DMS153 treated with DMSO at 0.1 percent for 48 hours (cell line): ENCODE data around the gene RAPGEF1.
"Not testable (repeated sequence)": the region's sequence is repeated elsewhere in the genome, so short reads cannot be mapped to it uniquely, and the experiment has no call there.

Source experiments
- DNase-seq: peaks from one replicate; lab custom pipeline; 2025; ENCODE audit not compliant: unreplicated experiment; lab: John Stamatoyannopoulos, UW

Gene RAPGEF1

DNA sequence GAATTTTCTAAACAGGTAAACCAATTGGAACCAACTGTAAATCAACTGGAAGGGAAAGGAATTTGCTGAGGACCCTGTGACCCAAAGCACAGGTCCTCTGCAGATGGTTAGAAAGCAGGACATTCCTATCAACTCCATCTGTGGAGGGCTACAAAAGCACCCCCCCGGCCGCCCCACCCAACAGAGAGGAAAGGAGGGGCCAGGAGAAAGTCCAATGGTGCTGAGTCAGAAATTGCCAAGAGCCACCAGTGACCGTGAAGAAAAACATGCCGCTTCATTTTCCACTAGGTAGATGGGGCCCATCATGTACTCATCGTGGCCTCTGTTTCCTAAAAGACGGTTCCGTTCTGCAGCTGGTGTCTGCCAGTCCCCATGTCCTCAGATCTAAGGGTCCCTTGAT lies 66.3 kb downstream of the RAPGEF1 start:
- DNase-seq, result no peak

DNA sequence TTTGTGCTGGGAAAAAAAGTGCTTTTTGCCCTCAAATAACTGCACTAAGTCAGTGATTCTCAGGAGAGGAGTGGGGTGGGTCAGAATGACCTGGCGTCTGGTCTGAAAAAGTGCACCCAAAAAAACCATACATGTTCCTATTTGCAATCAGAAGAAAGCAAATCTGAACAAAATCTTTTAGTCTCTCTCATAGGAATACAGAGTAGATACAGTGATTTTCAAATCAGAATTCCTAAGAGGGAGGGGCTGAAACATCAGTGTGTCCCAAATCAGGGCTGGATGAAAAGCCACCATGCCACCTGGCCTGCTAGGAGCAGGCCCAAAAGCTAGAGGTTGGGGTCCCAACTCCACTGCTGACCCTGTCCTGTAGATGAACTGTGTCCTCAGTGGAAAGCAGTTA lies 66.8 kb downstream of the RAPGEF1 start:
- no peak for DNase-seq

DNA sequence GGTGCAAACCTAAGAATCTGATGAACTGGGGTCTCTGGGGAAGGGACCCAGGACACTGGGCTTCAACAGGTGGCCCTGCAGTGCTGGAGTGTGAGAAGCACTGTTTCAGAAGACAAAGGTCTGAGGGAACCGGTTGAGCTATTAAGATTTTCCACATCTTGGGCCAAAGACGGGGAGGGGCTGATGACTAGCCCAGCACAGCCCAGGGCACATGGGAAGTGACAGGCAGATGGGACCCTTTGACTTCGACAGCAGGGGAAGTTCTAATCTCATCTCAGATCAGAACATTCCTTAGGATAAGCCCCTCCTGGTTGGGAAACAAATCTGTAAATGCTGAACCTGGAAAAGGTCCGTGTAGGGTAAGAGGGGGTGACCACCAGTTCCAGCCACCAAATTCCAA lies 67.4 kb downstream of the RAPGEF1 start:
- no peak for DNase-seq

- no peak for DNase-seq
Observed at GRCh38 chr9:131671133-131671520, 68.7 kb downstream of the RAPGEF1 start.

DNA sequence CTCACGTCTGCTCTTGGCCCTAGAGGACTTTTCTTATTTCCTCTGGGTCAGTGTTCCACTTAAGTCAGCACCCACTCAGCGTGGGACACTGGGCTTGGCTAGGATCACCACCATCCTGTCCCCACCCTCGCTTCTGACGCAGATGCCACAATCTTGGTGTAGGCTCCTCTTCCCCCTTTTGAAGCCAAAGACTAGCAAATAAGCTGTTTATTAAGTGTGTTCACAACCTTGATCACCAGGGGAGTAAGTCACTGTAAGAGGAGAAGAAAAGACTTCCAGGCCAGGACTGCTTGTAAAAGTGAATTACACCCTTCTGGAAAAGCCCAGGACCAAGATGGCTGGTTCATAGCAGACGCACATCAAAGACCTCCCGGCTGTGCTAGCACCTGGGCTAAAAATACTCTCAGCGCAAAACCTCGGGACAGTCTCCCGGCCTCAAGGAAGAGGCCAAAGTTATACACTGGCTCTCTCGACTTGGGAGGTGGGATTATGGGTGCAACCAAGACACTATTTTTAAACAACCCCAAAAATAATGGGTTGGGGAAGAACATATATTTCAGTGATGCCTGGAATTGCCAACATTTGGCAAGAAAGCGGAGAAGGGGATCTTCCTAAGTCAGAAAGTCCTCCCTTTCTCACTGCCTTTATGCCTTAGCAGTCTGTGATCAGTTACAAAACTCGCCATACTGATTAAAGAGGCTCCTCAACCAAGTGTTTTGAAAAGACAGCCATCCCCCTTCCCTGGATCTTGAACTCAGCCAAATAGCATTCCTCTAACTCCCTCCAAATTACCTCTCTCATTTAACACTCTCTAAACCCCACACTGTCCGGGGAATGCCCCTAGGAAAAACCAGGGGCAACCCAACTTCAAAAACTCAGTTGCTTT lies 69.4 kb downstream of the RAPGEF1 start:
- DNase-seq, result no peak

DNA sequence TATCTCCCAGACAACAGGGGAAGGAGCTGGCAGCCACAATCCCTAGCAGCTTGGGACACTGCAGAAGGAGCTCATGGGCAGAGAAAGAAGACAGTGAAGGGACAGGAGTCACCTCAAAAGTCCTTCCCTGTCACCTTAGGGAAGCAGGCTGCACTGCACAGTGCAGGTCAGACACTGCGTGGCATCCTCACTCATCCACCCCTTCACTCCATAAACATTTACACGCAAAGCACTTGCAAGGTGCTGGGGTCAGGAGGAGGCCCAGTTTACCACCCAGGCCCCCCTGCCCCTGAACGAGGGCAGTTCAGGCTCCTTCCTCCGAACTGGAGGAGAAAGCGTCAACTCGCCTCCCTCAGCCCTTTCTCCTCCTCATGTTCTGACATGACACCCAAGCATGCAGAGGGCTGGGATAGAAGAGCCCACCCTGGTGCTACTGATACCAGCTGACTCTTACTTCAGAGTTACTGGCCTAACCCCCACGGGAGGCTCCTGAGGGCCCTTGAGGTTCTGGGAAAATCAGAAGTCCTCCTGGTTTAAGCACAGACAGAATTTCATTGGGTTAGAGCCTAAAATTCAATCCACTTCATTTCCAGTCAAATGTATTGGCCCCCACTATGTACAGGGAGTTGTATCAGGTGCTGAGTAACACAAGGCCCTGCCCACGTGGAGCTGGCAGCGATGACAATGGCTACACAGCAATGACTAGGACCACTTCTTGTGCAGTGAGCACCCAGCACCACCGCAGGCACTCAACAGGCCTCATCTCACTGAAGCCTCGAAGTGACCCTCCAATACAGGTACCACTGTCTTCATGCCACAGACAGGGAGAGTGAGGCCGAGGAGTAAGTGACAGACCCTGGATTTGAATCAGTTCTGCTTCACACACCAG lies 70.4 kb downstream of the RAPGEF1 start:
- DNase-seq, result no peak

GRCh38 chr9:131668439-131669268 lies 71.2 kb downstream of the RAPGEF1 start:
- DNase-seq, result no peak

- no peak for DNase-seq
Observed at GRCh38 chr9:131668057-131668438, 71.8 kb downstream of the RAPGEF1 start.

- DNase-seq, result no peak
Observed at GRCh38 chr9:131667576-131667975, 72.3 kb downstream of the RAPGEF1 start.

- DNase-seq, result no peak
Observed at GRCh38 chr9:131666774-131667173, 73.1 kb downstream of the RAPGEF1 start.

DNA sequence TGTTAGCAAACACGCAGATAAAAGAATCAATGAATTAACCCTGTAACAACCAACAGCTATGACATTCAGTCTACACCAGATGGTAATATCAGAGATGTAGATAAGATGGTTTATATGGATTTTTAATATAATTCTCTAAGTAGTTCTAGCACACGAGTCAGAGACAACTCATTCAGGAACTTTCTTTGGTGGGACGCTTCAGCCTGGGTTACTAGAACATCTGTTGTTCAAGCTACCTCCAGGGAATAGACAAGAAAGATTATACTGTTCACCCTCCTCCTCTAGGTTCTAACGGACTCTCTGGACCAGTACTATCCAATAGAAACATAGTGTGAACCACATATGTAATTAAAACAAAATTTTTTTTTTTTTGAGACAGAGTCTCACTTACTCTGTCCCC lies 73.8 kb downstream of the RAPGEF1 start:
- DNase-seq, result no peak

- no peak for DNase-seq
Observed at GRCh38 chr9:131663288-131663687, 76.6 kb downstream of the RAPGEF1 start.

DNA sequence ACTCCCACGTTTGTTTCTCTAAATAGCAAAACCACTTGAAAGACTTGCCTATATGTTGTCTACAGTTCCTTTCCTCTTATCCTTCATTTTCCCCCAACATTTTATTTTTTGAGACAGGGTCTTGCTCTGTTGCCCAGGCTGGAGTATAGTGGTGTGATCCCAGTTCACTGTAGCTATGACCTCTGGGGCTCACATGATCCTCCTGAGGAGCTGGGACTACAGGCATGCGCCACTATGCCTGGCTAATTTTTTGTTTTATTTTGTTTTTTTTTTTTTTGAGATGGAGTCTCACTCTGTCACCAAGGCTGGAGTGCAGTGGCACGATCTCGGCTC lies 77.6 kb downstream of the RAPGEF1 start:
- DNase-seq, result not testable (repeated sequence)

GRCh38 chr9:131661568-131662288 lies 78.1 kb downstream of the RAPGEF1 start:
- DNase-seq, result no peak

DNA sequence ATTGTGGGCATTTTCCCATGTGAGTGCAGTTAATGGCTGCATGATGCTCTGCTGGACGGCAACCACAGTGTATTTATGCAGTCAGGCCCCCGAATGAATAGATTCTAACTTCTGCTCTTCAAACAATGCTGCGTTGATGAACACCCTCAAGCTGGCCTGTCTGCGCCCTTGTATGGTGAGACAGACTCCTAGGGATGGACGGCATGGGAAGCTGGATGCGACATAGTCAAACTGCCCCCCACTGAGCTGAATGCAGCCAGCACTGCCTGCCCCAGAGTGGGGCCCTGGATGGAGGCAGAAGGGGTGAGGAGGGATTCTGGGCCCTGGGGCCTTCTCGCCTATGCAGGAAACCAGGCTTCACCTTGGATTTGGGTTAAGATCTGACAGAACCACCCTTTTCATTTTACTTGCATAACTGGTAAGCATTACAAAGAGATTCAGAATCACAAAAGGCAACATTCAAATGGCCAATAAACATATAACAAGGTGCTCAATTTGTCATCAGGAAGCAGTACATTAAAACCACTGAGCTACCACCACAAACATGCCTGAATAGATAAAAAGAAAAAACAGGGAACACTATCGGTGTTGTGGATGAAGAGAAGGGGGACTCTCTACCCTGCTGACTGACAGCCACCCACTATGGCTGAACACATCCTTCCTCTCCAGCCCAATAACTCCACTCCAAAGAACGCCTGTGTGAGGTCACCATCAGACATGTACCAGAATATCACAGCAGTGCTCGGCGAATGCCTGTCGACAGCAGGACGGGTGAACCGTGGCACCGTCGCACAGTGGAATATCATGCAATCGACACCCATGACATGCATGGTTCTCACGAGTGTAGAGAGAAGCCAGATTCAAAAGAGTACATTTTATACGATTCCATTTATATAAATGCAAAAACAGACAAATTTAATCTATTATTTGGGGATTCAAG lies 79.1 kb downstream of the RAPGEF1 start:
- DNase-seq, result no peak

GRCh38 chr9:131658377-131659129 lies 81.3 kb downstream of the RAPGEF1 start:
- no peak for DNase-seq

- no peak for DNase-seq
Observed at GRCh38 chr9:131657940-131658339, 81.9 kb downstream of the RAPGEF1 start.

- no peak for DNase-seq
Observed at GRCh38 chr9:131657456-131657855, 82.4 kb downstream of the RAPGEF1 start.

DNA sequence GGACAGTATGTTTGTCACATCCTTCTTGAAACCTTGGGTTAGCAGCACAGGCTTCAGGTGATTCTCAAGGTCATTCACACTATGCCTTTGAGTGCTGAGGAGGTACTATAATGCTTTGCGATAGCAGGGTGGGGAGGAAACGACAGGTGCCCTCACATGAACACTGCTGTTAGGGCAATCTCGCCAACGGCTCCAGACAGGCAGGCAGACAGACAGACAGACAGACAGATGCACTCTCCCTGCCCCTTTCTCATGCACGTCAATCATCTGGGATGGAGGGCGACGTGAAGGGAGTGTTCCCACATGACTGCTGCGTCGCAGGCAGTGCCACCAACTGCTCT lies 82.9 kb downstream of the RAPGEF1 start:
- no peak for DNase-seq
